NCI-H446 treated with DMSO at 0.1 percent for 48 hours (cell line): ENCODE measurements around the gene BCKDHB.
"Not testable (repeated sequence)": the region's sequence is repeated elsewhere in the genome, so short reads cannot be mapped to it uniquely, and the experiment has no call there.

Source experiments
- DNase-seq: peaks from one replicate; lab custom pipeline; 2025; lab: John Stamatoyannopoulos, UW

Gene BCKDHB

GRCh38 chr6:80209430-80209829 is 103.0 kb downstream of the BCKDHB start:
- DNase-seq: no peak

- no peak for DNase-seq
Measured at GRCh38 chr6:80210618-80211017, 104.1 kb downstream of the BCKDHB start.

GRCh38 chr6:80211286-80211685 is 104.8 kb downstream of the BCKDHB start:
- no peak for DNase-seq

GRCh38 chr6:80211890-80212289 is 105.4 kb downstream of the BCKDHB start:
- not testable (repeated sequence) for DNase-seq

- DNase-seq: peak; percentile 49
Measured at GRCh38 chr6:80214436-80215022, 108.1 kb downstream of the BCKDHB start.

GRCh38 chr6:80215063-80215462 is 108.6 kb downstream of the BCKDHB start:
- no peak for DNase-seq

- DNase-seq: peak; percentile 27
Measured at GRCh38 chr6:80217794-80218193, 111.3 kb downstream of the BCKDHB start.

GRCh38 chr6:80223743-80224212 is 117.3 kb downstream of the BCKDHB start:
- no peak for DNase-seq

- DNase-seq: no peak
Measured at GRCh38 chr6:80226151-80226550, 119.7 kb downstream of the BCKDHB start.

- DNase-seq: no peak
Measured at GRCh38 chr6:80226699-80227098, 120.2 kb downstream of the BCKDHB start.

- DNase-seq: no peak
Measured at GRCh38 chr6:80227545-80228105, 121.2 kb downstream of the BCKDHB start.

GRCh38 chr6:80233262-80233661 is 126.8 kb downstream of the BCKDHB start:
- no peak for DNase-seq

- no peak for DNase-seq
Measured at GRCh38 chr6:80233958-80234357, 127.5 kb downstream of the BCKDHB start.

- DNase-seq: no peak
Measured at GRCh38 chr6:80234401-80234800, 127.9 kb downstream of the BCKDHB start.

- DNase-seq: no peak
Measured at GRCh38 chr6:80234908-80235307, 128.4 kb downstream of the BCKDHB start.

GRCh38 chr6:80235647-80236046 is 129.2 kb downstream of the BCKDHB start:
- DNase-seq: no peak

- not testable (repeated sequence) for DNase-seq
Measured at GRCh38 chr6:80238754-80239153, 132.3 kb downstream of the BCKDHB start.

GRCh38 chr6:80245043-80245442 is 138.6 kb downstream of the BCKDHB start:
- DNase-seq: no peak

- DNase-seq: no peak
Measured at GRCh38 chr6:80249897-80250296, 143.4 kb downstream of the BCKDHB start.

- DNase-seq: no peak
Measured at GRCh38 chr6:80250391-80250997, 144.0 kb downstream of the BCKDHB start.

GRCh38 chr6:80251321-80251720 is 144.8 kb downstream of the BCKDHB start:
- no peak for DNase-seq

GRCh38 chr6:80254716-80255115 is 148.2 kb downstream of the BCKDHB start:
- DNase-seq: no peak

- no peak for DNase-seq
Measured at GRCh38 chr6:80256691-80257090, 150.2 kb downstream of the BCKDHB start.

- no peak for DNase-seq
Measured at GRCh38 chr6:80259118-80259517, 152.6 kb downstream of the BCKDHB start.
